B cell (primary cell): Measurements from ENCODE around the gene MYO6. TPM values are rescaled to one million over a fixed set of nuclear protein-coding genes. Genes with fewer than 3 reads are reported as not detected.

Experiments used
- ATAC-seq: fragments of 200-7000 bp; cut with Tn5 transposase; one replicate; pipeline ENCODE4 v1.10.0; 2021; ENCODE audit warnings: low read depth, mild to moderate bottlenecking, moderate number of reproducible peaks, moderate library complexity
- CTCF ChIA-PET: fragments of 350-600 bp; sonication (Branson Sonifier 250); formaldehyde crosslinking; loops from one replicate; lab custom pipeline; 2021; ENCODE audit warnings: antibody characterized with exemption, inconsistent platforms; lab: Charles Lee
- POLR2A ChIA-PET: fragments of 350-600 bp; sonication (Branson Sonifier 250); formaldehyde crosslinking; loops from one replicate; lab custom pipeline; 2021; ENCODE audit warnings: antibody characterized with exemption; lab: Charles Lee
- DNase-seq: peaks from one replicate; pipeline ENCODE4 v3.0.0; 2013
- H2AFZ ChIP-seq: 2 replicates; pipeline ENCODE4 v1.6.1; 2012; ENCODE audit warnings: mild to moderate bottlenecking, low read depth, low read length; ENCODE audit not compliant: insufficient read depth, poor library complexity, severe bottlenecking
- H3K27ac ChIP-seq, 2 donors: 1 replicate in 1 of 2; 2 replicates in 1 of 2; pipeline ENCODE4 v1.5.1; 2012 to 2013; ENCODE audit warnings: low read length in 2 of 2, mild to moderate bottlenecking in 2 of 2, moderate library complexity in 1 of 2
- H3K27me3 ChIP-seq, 4 experiments: fragments of 200-600 bp in 1 of 4; sonication (generic) in 1 of 4; replicated peaks in 1 of 4; 1 replicate in 2 of 4; 2 replicates in 2 of 4; pipeline versions ENCODE4 v1.6.1 to v1.7.0; 2013 to 2016; ENCODE audit warnings: low read length in 3 of 4, mild to moderate bottlenecking in 2 of 4, mixed read lengths in 1 of 4, moderate library complexity in 1 of 4; ENCODE audit not compliant: insufficient read depth in 4 of 4, control insufficient read depth in 3 of 4; ENCODE audit errors: control extremely low read depth in 1 of 4
- H3K36me3 ChIP-seq, 2 experiments: replicated peaks in 1 of 2; 1 replicate in 1 of 2; 2 replicates in 1 of 2; pipeline versions ENCODE4 v1.6.1 to v1.7.1; 2013; ENCODE audit warnings: low read length in 1 of 2; ENCODE audit not compliant: insufficient read depth in 2 of 2, control insufficient read depth in 1 of 2; ENCODE audit errors: control extremely low read depth in 1 of 2, extremely low read depth in 1 of 2
- H3K4me1 ChIP-seq, 2 donors: fragments of 200-600 bp in 1 of 2; sonication (generic) in 1 of 2; 1 replicate in 1 of 2; 2 replicates in 1 of 2; pipeline versions ENCODE4 v1.5.1 to v1.6.1; 2013 to 2017; ENCODE audit warnings: low read length in 2 of 2; ENCODE audit not compliant: control insufficient read depth in 2 of 2, insufficient read depth in 2 of 2
- H3K4me2 ChIP-seq: replicated peaks from 2 replicates; pipeline ENCODE3; 2012; ENCODE audit warnings: mild to moderate bottlenecking, low read depth, low read length; ENCODE audit not compliant: poor library complexity, severe bottlenecking
- H3K4me3 ChIP-seq, 5 experiments: fragments of 200-600 bp in 1 of 5; sonication (generic) in 1 of 5; 1 replicate in 3 of 5; 2 replicates in 2 of 5; pipeline versions ENCODE4 v1.5.1 to v1.7.0; 2011 to 2016; ENCODE audit warnings: low read length in 4 of 5, mild to moderate bottlenecking in 4 of 5, low read depth in 2 of 5, control low read depth in 1 of 5, moderate library complexity in 1 of 5; ENCODE audit not compliant: insufficient read depth in 1 of 5; ENCODE audit errors: control extremely low read depth in 1 of 5, extremely low read depth in 1 of 5
- H3K79me2 ChIP-seq: fragments of 200-600 bp; sonication (generic); one replicate; pipeline ENCODE4 v1.6.0; 2016; ENCODE audit warnings: low read length; ENCODE audit not compliant: control insufficient read depth, insufficient read depth
- H3K9ac ChIP-seq: fragments of 200-600 bp; sonication (generic); 2 replicates; pipeline ENCODE4 v1.6.1; 2017; ENCODE audit warnings: mild to moderate bottlenecking, low read length, moderate library complexity
- H3K9me3 ChIP-seq, 3 donors: one replicate each; pipeline versions ENCODE4 v1.6.1 to v1.7.1; 2013; ENCODE audit warnings: low read length in 2 of 3; ENCODE audit not compliant: control insufficient read depth in 2 of 3, insufficient read depth in 1 of 3; ENCODE audit errors: control extremely low read depth in 1 of 3
- H4K20me1 ChIP-seq: 2 replicates; pipeline ENCODE4 v1.6.0; 2012; ENCODE audit warnings: mild to moderate bottlenecking, low read length; ENCODE audit not compliant: insufficient read depth, control insufficient read depth, poor library complexity, severe bottlenecking
- H3K27ac Mint-ChIP-seq: one replicate; pipeline ENCODE4 v1.8.0; 2021; ENCODE audit warnings: mixed read lengths
- H3K27me3 Mint-ChIP-seq: one replicate; pipeline ENCODE4 v1.8.0; 2021; ENCODE audit warnings: mixed read lengths
- H3K4me1 Mint-ChIP-seq: one replicate; pipeline ENCODE4 v1.8.0; 2021; ENCODE audit warnings: mixed read lengths
- H3K4me3 Mint-ChIP-seq: one replicate; pipeline ENCODE4 v1.8.0; 2021; ENCODE audit warnings: mixed read lengths
- H3K9me3 Mint-ChIP-seq: one replicate; pipeline ENCODE4 v1.8.0; 2022; ENCODE audit warnings: mixed read lengths; ENCODE audit not compliant: insufficient read depth
- CTCF ChIP-seq: fragments of 200-600 bp; IDR thresholded peaks from one replicate; pipeline ENCODE4 v1.8.0; 2022; ENCODE audit warnings: antibody characterized with exemption, mild to moderate bottlenecking
- EZH2 ChIP-seq: IDR thresholded peaks from 2 replicates; pipeline ENCODE4 v1.6.1; 2012; ENCODE audit warnings: borderline replicate concordance, low read depth, mild to moderate bottlenecking, moderate library complexity, low read length; ENCODE audit not compliant: insufficient read depth, poor library complexity, severe bottlenecking
- WGBS: methylation state at CpG from one replicate; pipeline ENCODE4 v1.1.5; 2013; ENCODE audit warnings: missing lambda C conversion rate; ENCODE audit not compliant: insufficient coverage; 5-methylcytosine and 5-hydroxymethylcytosine counted together
- intact Hi-C: fragments of 100-400 bp; cut with micrococcal nuclease; formaldehyde crosslinking; loops from one replicate; pipeline ENCODE4 v1.10.0; 2022
- polyA plus RNA-seq: library from polyadenylated mRNA; depleted of rRNA; stranded (reverse); fragments of >200 nt; gene quantifications from 2 replicates; pipeline ENCODE4 v1.2.3, GENCODE V29; 2012
- total RNA-seq, 2 donors: library from RNA; stranded (reverse); fragments of 120-200 nt in 1 of 2; gene quantifications; 1 replicate in 1 of 2; 2 replicates in 1 of 2; pipeline versions ENCODE4 v1.2.3 to v1.2.4, GENCODE V29; 2013 to 2022

MYO6 gene
- total and polyA plus RNA-seq, 2 donors (not counting 1 experiment from before 2014, with no cell fraction given): 0.09 to 0.59 TPM

GRCh38 chr6:75813476-75814250, 64.6 kb downstream of the MYO6 start:
- H3K27ac ChIP-seq: no peak overlapping the region
- no peaks in the 10 kb centered on the region for H3K36me3 ChIP-seq
- CTCF ChIA-PET: no interaction called here
- no peaks in the 10 kb centered on the region for H3K27me3 ChIP-seq
- POLR2A ChIA-PET: no interaction called here
- H3K9me3 Mint-ChIP-seq: peaks cover 4% of the 10 kb centered on the region
- intact Hi-C loops: no loop called here
- no peaks in the 10 kb centered on the region for H3K9me3 ChIP-seq
- no peaks in the 10 kb centered on the region for H3K4me1 ChIP-seq
- peaks cover 22% of the 10 kb centered on the region for H3K27me3 Mint-ChIP-seq
- no peak overlapping the region for H2AFZ ChIP-seq
- no peak overlapping the region for H3K4me2 ChIP-seq
- no peak overlapping the region for H3K9ac ChIP-seq
- no peaks in the 10 kb centered on the region for H4K20me1 ChIP-seq
- ATAC-seq (no peak), DNase-seq (no peak)
- H3K4me3 Mint-ChIP-seq: no peak overlapping the region
- TF ChIP-seq CTCF (no peak), EZH2 (no peak)
- H3K4me3 ChIP-seq: no peak overlapping the region
- H3K79me2 ChIP-seq: no peaks in the 10 kb centered on the region
- no peaks in the 10 kb centered on the region for H3K4me1 Mint-ChIP-seq
- H3K27ac Mint-ChIP-seq: no peak overlapping the region
- 74% methylated on average over 6 of the region's 8 CpGs for WGBS

- ChIA-PET POLR2A (no interaction called here), CTCF (no interaction called here)
- H3K4me1 Mint-ChIP-seq: no peaks in the 10 kb centered on the region
- WGBS: no CpG with 5 or more reads among the region's 1 CpG
- no peak for DNase-seq
- H2AFZ ChIP-seq: no peak overlapping the region
- peaks cover 18% of the 10 kb centered on the region for H3K27me3 Mint-ChIP-seq
- no peak overlapping the region for H3K9ac ChIP-seq
- no peaks in the 10 kb centered on the region for H3K4me1 ChIP-seq
- no peak for TF ChIP-seq EZH2
- TF ChIP-seq CTCF: no peak
- no peak overlapping the region for H3K27ac ChIP-seq
- no peak overlapping the region for H3K27ac Mint-ChIP-seq
- no peaks in the 10 kb centered on the region for H3K27me3 ChIP-seq
- no peaks in the 10 kb centered on the region for H4K20me1 ChIP-seq
- H3K9me3 Mint-ChIP-seq: peaks cover 4% of the 10 kb centered on the region
- no peak for ATAC-seq
- no peaks in the 10 kb centered on the region for H3K79me2 ChIP-seq
- H3K4me3 ChIP-seq: no peak overlapping the region
- no peak overlapping the region for H3K4me3 Mint-ChIP-seq
- no peaks in the 10 kb centered on the region for H3K36me3 ChIP-seq
- no peak overlapping the region for H3K4me2 ChIP-seq
- H3K9me3 ChIP-seq: no peaks in the 10 kb centered on the region
- intact Hi-C loops: no loop called here
Measured at GRCh38 chr6:75815756-75816155, 66.7 kb downstream of the MYO6 start.
